ENCODE data around the gene DDI2.
A peak's percentile ranks its signal among the peaks of the same experiment; 100 is the strongest.

The DDI2 gene

DNA sequence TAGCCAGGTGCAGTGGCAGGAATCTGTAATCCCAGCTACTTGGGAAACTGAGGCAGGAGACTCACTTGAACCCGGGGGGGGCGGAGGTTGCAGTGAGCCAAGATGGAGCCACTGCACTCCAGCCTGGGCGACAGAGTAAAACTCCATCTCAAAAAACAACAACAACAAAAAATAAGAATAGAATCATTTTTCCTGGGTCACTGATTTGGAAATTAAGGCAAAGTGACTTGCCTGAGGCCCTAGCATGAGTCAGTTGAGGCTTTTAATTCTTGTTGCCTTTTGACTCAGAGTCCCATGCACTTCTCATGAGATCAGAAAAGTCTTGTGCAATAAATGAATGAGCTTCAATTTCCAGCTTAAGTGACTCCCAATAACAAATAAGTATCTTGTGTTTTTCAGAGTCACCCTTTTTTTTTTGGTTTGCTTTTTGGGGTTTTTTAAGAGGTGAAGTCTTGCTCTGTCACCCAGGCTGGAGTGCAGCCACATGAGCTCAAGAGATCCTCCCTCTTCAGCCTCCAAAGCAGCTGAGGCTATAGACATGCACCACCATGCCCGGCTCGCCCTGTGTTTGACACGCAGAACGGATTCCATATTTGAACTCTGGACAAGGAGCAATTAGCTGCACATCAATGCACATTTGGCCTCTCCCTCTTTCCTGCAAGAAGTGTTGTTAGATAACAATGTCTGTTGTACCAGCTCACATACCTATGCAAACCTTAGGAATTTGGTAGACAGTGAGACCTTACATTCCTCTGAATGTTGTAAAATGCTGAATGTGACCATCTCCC lies 63.5 kb downstream of the DDI2 start:
- Histone ChIP-seq H3K23ac (ENCODE audit: low read length in 2 of 2) (no peak overlapping the region), H3K9me3 (ENCODE audit: control insufficient read depth, low read length) (no peaks in the 10 kb centered on the region), H4K91ac (ENCODE audit: low read length) (no peak overlapping the region), H3K27ac (ENCODE audit: low read length, poor library complexity, severe bottlenecking) (peak overlapping the region; percentile 10), H3K79me1 (replicated peaks; ENCODE audit: low read length, poor library complexity, severe bottlenecking) (no peaks in the 10 kb centered on the region), H4K8ac (ENCODE audit: low read length) (no peak overlapping the region), H3K36me3 (ENCODE audit: control insufficient read depth in 1 of 2, insufficient read depth in 2 of 2, low read depth in 1 of 2, low read length in 2 of 2) (no peaks in the 10 kb centered on the region), H3K18ac (ENCODE audit: low read depth in 1 of 2, low read length in 2 of 2) (no peak overlapping the region), H3K9ac (ENCODE audit: low read length) (peak overlapping the region; percentile 87), H2BK15ac (ENCODE audit: low read depth, poor library complexity, severe bottlenecking) (no peak overlapping the region), H2BK5ac (ENCODE audit: low read depth, low read length, poor library complexity, severe bottlenecking) (no peak overlapping the region), H3K4me3 (ENCODE audit: insufficient read depth in 1 of 2, low read depth in 1 of 2, low read length in 2 of 2) (peak overlapping the region in 1 of 2 experiments; percentile 47), H2BK120ac (ENCODE audit: low read depth, low read length) (no peak overlapping the region), H3K14ac (ENCODE audit: low read length in 2 of 2) (no peak overlapping the region), H2AK5ac (ENCODE audit: low read length, severe bottlenecking) (no peak overlapping the region), H3K27me3 (ENCODE audit: control insufficient read depth in 1 of 2, insufficient read depth in 1 of 2, low read length in 2 of 2) (no peaks in the 10 kb centered on the region), H2BK12ac (ENCODE audit: low read length in 2 of 2) (no peak overlapping the region), H3K4me1 (ENCODE audit: control insufficient read depth, insufficient read depth, low read depth, low read length) (peaks cover 16% of the 10 kb centered on the region), H3K4me2 (ENCODE audit: low read length, poor library complexity, severe bottlenecking) (no peak overlapping the region), H3K4ac (ENCODE audit: low read depth in 1 of 2, low read length in 2 of 2) (no peak overlapping the region), H2AFZ (ENCODE audit: low read depth, low read length) (no peak overlapping the region)
- WGBS = 100% methylated on average over 6 of the region's 7 CpGs
- peak; percentile 94 for DNase-seq

DNA sequence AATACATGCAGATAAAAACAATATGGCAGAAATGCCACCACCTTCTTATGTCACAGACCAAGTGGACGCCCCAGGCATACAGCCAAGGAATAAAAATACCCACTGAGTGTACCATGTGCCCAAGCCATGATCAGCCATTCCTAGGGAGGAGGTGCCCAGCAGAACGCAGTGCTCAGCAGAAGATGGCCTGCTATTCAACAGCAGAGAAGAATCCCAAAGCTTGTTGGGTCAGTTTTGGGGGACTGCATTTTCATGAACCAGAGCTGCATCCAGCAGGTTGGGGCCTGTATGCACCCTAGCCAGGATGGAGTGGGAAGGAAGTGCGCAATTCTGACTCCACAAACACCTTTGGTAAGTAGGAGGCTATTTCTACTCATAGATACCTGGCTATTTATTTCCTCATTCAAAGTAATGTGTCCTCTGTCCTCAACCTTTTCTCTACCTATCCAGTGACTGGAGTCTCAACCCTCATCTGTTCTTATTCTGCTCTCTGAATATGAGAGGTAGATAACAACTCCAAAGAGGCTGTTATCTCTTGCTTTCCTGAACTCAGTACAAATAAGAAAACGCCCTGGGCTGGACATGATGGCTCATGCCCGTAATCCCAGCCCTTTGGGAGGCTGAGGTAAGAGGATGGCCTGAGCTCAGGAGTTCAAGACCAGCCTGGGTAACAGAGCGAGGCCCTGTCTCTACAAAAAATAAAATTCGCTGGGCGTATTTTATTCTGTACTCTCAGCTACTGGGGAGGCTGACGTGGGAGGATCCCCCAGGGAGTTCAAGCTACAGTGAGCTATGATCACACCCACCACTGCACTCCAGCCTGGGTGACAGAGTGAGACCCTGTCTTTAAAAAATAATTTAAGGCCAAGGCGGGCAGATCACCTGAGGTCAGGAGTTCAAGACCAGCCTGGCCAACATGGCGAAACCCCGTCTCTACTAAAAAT lies 64.4 kb downstream of the DDI2 start:
- H3K23ac ChIP-seq (ENCODE audit: low read length in 2 of 2) = no peak overlapping the region
- H3K27ac ChIP-seq (ENCODE audit: low read length, poor library complexity, severe bottlenecking) = no peak overlapping the region
- no peak overlapping the region for H4K91ac ChIP-seq (ENCODE audit: low read length)
- peak overlapping the region; percentile 87 for H3K9ac ChIP-seq (ENCODE audit: low read length)
- peaks cover 2% of the 10 kb centered on the region for H3K79me1 ChIP-seq (replicated peaks; ENCODE audit: low read length, poor library complexity, severe bottlenecking)
- no peaks in the 10 kb centered on the region for H3K27me3 ChIP-seq (ENCODE audit: control insufficient read depth in 1 of 2, insufficient read depth in 1 of 2, low read length in 2 of 2)
- H2AFZ ChIP-seq (ENCODE audit: low read depth, low read length) = no peak overlapping the region
- no peak for DNase-seq
- H2BK15ac ChIP-seq (ENCODE audit: low read depth, poor library complexity, severe bottlenecking) = no peak overlapping the region
- no peak overlapping the region for H3K14ac ChIP-seq (ENCODE audit: low read length in 2 of 2)
- H2BK5ac ChIP-seq (ENCODE audit: low read depth, low read length, poor library complexity, severe bottlenecking) = no peak overlapping the region
- H4K8ac ChIP-seq (ENCODE audit: low read length) = no peak overlapping the region
- H3K18ac ChIP-seq (ENCODE audit: low read depth in 1 of 2, low read length in 2 of 2) = peak overlapping the region in 1 of 2 experiments; percentile 0
- H3K9me3 ChIP-seq (ENCODE audit: control insufficient read depth, low read length) = no peaks in the 10 kb centered on the region
- peaks cover 16% of the 10 kb centered on the region for H3K4me1 ChIP-seq (ENCODE audit: control insufficient read depth, insufficient read depth, low read depth, low read length)
- H3K4me3 ChIP-seq (ENCODE audit: insufficient read depth in 1 of 2, low read depth in 1 of 2, low read length in 2 of 2) = peak overlapping the region in 1 of 2 experiments; percentile 8
- H3K4ac ChIP-seq (ENCODE audit: low read depth in 1 of 2, low read length in 2 of 2) = no peak overlapping the region
- 92% methylated on average over 11 of the region's 12 CpGs for WGBS
- H2BK12ac ChIP-seq (ENCODE audit: low read length in 2 of 2) = peak overlapping the region in 1 of 2 experiments; percentile 60
- H2AK5ac ChIP-seq (ENCODE audit: low read length, severe bottlenecking) = no peak overlapping the region
- H3K36me3 ChIP-seq (ENCODE audit: control insufficient read depth in 1 of 2, insufficient read depth in 2 of 2, low read depth in 1 of 2, low read length in 2 of 2) = no peaks in the 10 kb centered on the region
- H3K4me2 ChIP-seq (ENCODE audit: low read length, poor library complexity, severe bottlenecking) = no peak overlapping the region
- H2BK120ac ChIP-seq (ENCODE audit: low read depth, low read length) = no peak overlapping the region

DNA sequence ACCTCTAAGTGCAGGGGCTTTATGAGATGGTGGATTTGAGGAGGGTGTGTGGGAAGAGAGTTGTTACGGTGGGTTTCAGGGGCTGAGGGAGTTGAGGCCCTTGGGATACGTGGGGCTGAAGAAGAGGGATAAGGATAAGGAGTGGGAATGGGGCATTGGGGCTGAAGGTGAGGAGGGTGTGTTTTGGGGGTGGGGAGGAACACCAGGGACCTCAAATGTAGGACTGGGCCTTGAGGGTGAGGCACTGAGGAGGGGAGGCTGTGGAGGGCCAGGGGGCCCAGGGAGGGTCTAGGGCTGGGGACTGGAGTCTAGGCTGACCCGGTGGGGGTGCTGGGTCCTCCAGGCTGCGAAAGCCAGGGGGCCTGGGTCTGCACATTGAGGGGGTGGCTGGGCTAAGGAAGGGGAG lies 65.7 kb downstream of the DDI2 start:
- Histone ChIP-seq H4K91ac (ENCODE audit: low read length) (no peak overlapping the region), H2AK5ac (ENCODE audit: low read length, severe bottlenecking) (peak overlapping the region; percentile 7), H3K36me3 (ENCODE audit: control insufficient read depth in 1 of 2, insufficient read depth in 2 of 2, low read depth in 1 of 2, low read length in 2 of 2) (peaks cover 0 to 7% of the 10 kb centered on the region in 2 experiments), H3K14ac (ENCODE audit: low read length in 2 of 2) (no peak overlapping the region), H3K27ac (ENCODE audit: low read length, poor library complexity, severe bottlenecking) (no peak overlapping the region), H2BK15ac (ENCODE audit: low read depth, poor library complexity, severe bottlenecking) (no peak overlapping the region), H3K27me3 (ENCODE audit: control insufficient read depth in 1 of 2, insufficient read depth in 1 of 2, low read length in 2 of 2) (no peaks in the 10 kb centered on the region), H3K23ac (ENCODE audit: low read length in 2 of 2) (peak overlapping the region in 1 of 2 experiments; percentile 50), H3K4me1 (ENCODE audit: control insufficient read depth, insufficient read depth, low read depth, low read length) (peaks cover 16% of the 10 kb centered on the region), H3K4me3 (ENCODE audit: insufficient read depth in 1 of 2, low read depth in 1 of 2, low read length in 2 of 2) (no peak overlapping the region), H3K9ac (ENCODE audit: low read length) (peak overlapping the region; percentile 99), H3K9me3 (ENCODE audit: control insufficient read depth, low read length) (no peaks in the 10 kb centered on the region), H2BK5ac (ENCODE audit: low read depth, low read length, poor library complexity, severe bottlenecking) (no peak overlapping the region), H2AFZ (ENCODE audit: low read depth, low read length) (no peak overlapping the region), H3K4me2 (ENCODE audit: low read length, poor library complexity, severe bottlenecking) (no peak overlapping the region), H3K79me1 (replicated peaks; ENCODE audit: low read length, poor library complexity, severe bottlenecking) (peaks cover 4% of the 10 kb centered on the region), H3K18ac (ENCODE audit: low read depth in 1 of 2, low read length in 2 of 2) (no peak overlapping the region), H2BK120ac (ENCODE audit: low read depth, low read length) (no peak overlapping the region), H4K8ac (ENCODE audit: low read length) (peak overlapping the region; percentile 32), H3K4ac (ENCODE audit: low read depth in 1 of 2, low read length in 2 of 2) (no peak overlapping the region), H2BK12ac (ENCODE audit: low read length in 2 of 2) (peak overlapping the region in 1 of 2 experiments; percentile 15)
- WGBS = 97% methylated on average over 4 of the region's 4 CpGs
- DNase-seq = no peak

Data from mesenchymal stem cell (in vitro differentiated cells and primary cell).